AG09319 (cell line): Measurements from ENCODE around the gene COQ6.

Experiments
- DNase-seq: peaks from one replicate; pipeline ENCODE4 v3.0.0-alpha.2; 2010; ENCODE audit warnings: low read depth; ENCODE audit errors: extremely low read depth
- TF ChIP-seq, protein P1 (sequence below): IDR thresholded peaks from 2 replicates; pipeline ENCODE4 v1.5.1; 2011; ENCODE audit warnings: low read depth, mild to moderate bottlenecking, inconsistent platforms, low read length, moderate library complexity

Gene COQ6

DNA sequence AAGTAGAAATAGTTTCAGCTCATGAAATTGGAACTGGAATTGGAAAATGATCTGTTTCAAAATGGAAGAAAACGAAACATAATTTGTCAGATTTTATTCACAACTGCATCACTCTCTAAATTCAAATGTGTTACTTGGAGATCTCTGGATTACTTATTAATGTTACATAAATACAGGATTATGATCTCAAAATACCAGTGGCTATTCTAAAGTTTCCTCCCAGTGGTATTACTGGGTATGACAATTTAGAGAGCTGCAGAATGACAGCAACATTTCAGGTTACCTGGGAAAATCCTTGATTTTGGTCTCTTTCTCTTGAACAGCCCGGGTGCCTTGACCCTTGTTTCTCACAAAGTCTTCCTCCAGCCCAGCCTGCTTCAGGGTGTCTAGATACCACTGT lies 14.4 kb upstream of the COQ6 start:
- no peak for DNase-seq
- TF ChIP-seq, protein P1, sequence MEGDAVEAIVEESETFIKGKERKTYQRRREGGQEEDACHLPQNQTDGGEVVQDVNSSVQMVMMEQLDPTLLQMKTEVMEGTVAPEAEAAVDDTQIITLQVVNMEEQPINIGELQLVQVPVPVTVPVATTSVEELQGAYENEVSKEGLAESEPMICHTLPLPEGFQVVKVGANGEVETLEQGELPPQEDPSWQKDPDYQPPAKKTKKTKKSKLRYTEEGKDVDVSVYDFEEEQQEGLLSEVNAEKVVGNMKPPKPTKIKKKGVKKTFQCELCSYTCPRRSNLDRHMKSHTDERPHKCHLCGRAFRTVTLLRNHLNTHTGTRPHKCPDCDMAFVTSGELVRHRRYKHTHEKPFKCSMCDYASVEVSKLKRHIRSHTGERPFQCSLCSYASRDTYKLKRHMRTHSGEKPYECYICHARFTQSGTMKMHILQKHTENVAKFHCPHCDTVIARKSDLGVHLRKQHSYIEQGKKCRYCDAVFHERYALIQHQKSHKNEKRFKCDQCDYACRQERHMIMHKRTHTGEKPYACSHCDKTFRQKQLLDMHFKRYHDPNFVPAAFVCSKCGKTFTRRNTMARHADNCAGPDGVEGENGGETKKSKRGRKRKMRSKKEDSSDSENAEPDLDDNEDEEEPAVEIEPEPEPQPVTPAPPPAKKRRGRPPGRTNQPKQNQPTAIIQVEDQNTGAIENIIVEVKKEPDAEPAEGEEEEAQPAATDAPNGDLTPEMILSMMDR, result peak; percentile 16

DNA sequence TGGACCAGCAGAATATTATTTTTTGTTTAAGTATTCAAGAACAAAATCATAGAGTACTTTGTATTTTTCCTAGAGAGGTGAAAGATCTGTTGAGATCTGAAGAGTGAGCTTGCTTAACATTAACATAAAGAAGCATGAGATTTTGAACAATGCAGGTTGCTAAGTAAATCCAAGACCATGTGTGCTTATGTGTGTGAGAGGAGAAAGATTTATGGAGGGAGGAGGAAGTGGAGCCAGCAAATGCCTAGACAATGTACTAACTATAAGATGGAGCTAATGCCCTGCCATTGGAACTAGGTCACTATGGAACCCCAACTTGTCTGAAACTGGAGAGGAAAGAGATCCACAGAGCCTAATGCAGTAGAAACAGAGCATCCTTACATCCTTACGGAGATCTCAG lies 13.6 kb upstream of the COQ6 start:
- no peak for DNase-seq
- TF ChIP-seq, protein P1, result no peak

DNA sequence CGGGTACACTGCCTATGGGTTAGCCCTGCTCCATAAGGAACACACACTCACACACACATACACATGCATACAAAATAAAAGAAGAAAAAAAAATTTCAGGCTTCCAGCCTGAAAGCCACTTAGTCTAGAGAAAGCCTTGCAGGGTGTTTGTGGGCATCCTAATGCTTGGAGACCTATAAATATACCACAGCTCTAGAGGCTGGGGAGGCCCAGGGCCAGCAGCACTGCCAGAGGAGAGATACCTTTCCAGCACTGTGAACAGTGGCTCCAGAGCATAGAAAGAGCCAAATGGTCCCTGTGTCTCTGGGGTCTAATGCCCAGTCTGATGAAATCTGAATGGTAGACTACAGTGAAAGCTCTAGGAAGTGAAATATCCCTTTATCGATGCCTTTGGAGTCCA lies 13.1 kb upstream of the COQ6 start:
- DNase-seq, result no peak
- TF ChIP-seq, protein P1, result no peak

DNA sequence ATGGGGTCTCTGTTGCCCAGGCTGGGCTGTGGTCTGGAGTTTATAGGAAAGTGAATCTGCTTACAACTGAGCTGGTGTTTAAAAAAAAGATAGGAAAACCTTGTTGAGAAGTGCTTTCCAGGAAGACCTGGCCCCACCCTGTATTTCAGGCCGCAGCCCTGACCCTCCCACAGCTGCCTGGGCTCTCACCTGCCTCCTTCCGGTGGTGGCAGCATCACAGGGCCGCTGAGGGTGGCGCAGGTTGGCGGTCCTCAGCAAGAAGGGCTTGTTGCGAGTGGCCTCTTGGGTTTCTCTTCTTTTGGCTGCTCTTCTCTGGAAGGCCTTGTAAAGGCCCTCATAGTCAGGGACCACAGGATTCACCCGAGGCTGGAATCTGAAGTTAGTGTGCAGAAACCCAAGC lies 7.9 kb upstream of the COQ6 start:
- DNase-seq, result no peak
- TF ChIP-seq, protein P1, result no peak

DNA sequence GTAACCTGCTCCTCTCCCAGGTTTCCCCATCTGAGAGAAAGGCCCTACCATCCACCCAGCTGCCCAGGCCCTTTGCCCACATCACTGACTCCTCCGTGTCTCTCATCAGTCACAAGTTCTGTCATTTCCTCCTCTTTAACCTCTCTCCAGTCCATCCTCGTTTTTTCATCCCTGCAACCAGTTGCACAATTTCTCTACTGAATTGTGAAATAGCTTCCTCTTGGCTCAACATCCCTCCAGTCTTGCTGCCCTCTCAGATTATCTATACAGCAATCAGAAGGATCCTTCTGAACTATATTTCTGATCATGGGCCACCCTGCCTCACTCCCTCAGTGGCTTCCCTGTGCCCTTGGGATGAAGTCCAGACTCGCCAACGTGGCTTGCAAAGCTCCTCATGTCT lies 7.0 kb upstream of the COQ6 start:
- TF ChIP-seq, protein P1, result no peak
- peak; percentile 11 for DNase-seq

DNA sequence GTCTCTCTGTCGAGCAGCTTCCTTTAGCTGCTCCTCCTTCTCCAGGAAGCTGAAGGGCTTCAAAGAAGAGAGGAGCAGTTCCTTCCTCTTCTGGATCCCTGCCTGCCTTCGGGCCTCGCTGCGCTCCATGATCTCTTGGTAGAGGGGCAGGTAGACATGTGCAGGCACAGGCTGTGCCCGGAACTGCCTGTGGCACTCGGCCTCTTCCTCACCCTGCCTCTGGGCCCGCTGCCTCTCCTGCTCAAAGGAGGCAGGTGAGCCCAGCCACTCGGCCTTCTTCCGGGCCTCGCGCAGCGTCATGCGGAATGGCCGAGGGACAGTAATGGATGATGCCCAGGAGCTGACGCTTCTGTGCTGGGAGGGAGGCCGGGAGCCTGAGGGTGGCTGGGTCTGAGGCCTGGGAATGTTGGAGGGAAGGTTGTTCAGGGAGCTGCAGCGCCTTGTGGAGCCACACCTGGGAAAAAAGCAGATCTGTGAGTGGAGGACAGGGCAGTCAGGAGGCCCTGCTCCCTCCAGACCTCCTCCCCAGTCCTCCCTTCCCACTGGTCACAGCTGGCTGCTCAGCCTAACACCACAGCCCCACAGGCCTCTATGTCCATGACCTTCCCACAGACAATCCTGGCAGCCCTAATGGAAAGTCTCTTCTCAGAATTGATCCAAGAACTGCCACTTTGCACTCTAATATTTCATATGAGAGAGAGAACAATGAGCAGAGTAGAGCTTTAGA lies 5.5 kb upstream of the COQ6 start:
- TF ChIP-seq, protein P1, result no peak
- no peak for DNase-seq

DNA sequence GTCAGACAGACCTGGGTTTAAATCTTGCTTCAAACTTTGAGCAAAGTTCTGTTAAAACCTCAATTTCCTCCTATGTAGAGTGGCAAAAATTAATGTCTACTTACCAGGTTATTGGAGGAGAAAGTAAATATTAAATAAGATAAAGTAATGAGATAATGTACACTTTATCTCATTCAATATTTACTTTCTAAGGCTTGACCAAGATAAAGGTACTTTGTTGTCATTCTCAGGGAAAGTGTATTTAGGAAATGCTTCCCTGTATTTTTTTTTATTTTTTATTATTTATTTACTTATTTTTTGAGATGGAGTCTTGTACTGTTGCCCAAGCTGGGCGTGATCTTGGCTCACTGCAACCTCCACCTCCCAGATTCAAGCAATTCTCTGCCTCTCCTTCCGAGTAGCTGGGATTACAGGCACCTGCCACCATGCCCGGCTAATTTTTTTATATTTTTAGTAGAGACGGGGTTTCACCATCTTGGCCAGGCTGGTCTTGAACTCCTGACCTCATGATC lies 4.9 kb upstream of the COQ6 start:
- no peak for DNase-seq
- TF ChIP-seq, protein P1, result no peak
